Nephron (organoid): ENCODE measurements around the gene COL15A1.

Source experiments
- H3K27ac Mint-ChIP-seq, 3 experiments: 2 replicates each; pipeline ENCODE4 v1.8.0; 2020; ENCODE audit warnings: mixed read lengths in 3 of 3, mild to moderate bottlenecking in 2 of 3, moderate library complexity in 1 of 3
- H3K27me3 Mint-ChIP-seq: 2 replicates; pipeline ENCODE4 v1.8.0; 2021; ENCODE audit warnings: low read depth, mild to moderate bottlenecking, moderate library complexity, mixed read lengths
- H3K36me3 Mint-ChIP-seq: 2 replicates; pipeline ENCODE4 v1.8.0; 2020; ENCODE audit warnings: low read depth, mixed read lengths
- H3K4me1 Mint-ChIP-seq: 2 replicates; pipeline ENCODE4 v1.8.0; 2020; ENCODE audit warnings: mixed read lengths
- H3K4me3 Mint-ChIP-seq, 3 experiments: 2 replicates each; pipeline ENCODE4 v1.8.0; 2020; ENCODE audit warnings: mild to moderate bottlenecking in 3 of 3, mixed read lengths in 3 of 3, moderate library complexity in 2 of 3
- H3K9me3 Mint-ChIP-seq: 2 replicates; pipeline ENCODE4 v1.8.0; 2020; ENCODE audit warnings: mixed read lengths
- CTCF ChIP-seq, 3 experiments: fragments of 200-600 bp; sonication (generic); IDR thresholded peaks; one replicate each; pipeline ENCODE4 v1.5.0; 2021; ENCODE audit warnings: antibody characterized with exemption in 3 of 3; ENCODE audit not compliant: unreplicated experiment in 3 of 3

COL15A1 gene

GRCh38 chr9:98999152-98999525 lies 55.4 kb downstream of the COL15A1 start:
- peaks cover 17% of the 10 kb centered on the region for H3K27me3 Mint-ChIP-seq
- H3K36me3 Mint-ChIP-seq = no peaks in the 10 kb centered on the region
- no peak overlapping the region for H3K4me3 Mint-ChIP-seq
- H3K4me1 Mint-ChIP-seq = peaks cover 36% of the 10 kb centered on the region
- no peaks in the 10 kb centered on the region for H3K9me3 Mint-ChIP-seq
- TF ChIP-seq CTCF (IDR thresholded peaks at IDR 0.05; ENCODE audit: unreplicated experiment in 3 of 3) = peak in 1 of 3 experiments; percentile 26
- H3K27ac Mint-ChIP-seq = peak overlapping the region; percentile 67 to 93 (median 78)

GRCh38 chr9:99000476-99001395 lies 57.0 kb downstream of the COL15A1 start:
- H3K27ac Mint-ChIP-seq = peak overlapping the region in 1 of 3 experiments; percentile 64
- H3K36me3 Mint-ChIP-seq = no peaks in the 10 kb centered on the region
- H3K4me1 Mint-ChIP-seq = peaks cover 31% of the 10 kb centered on the region
- no peak overlapping the region for H3K4me3 Mint-ChIP-seq
- H3K9me3 Mint-ChIP-seq = no peaks in the 10 kb centered on the region
- peak; percentile 64 to 68 (median 64) for TF ChIP-seq CTCF (IDR thresholded peaks at IDR 0.05; ENCODE audit: unreplicated experiment in 3 of 3)
- H3K27me3 Mint-ChIP-seq = peaks cover 14% of the 10 kb centered on the region

GRCh38 chr9:99001892-99002291 lies 58.2 kb downstream of the COL15A1 start:
- H3K27me3 Mint-ChIP-seq = peaks cover 12% of the 10 kb centered on the region
- H3K4me3 Mint-ChIP-seq = no peak overlapping the region
- no peaks in the 10 kb centered on the region for H3K36me3 Mint-ChIP-seq
- no peak for TF ChIP-seq CTCF (IDR thresholded peaks at IDR 0.05; ENCODE audit: unreplicated experiment in 3 of 3)
- H3K27ac Mint-ChIP-seq = no peak overlapping the region
- H3K4me1 Mint-ChIP-seq = peaks cover 29% of the 10 kb centered on the region
- no peaks in the 10 kb centered on the region for H3K9me3 Mint-ChIP-seq

- no peaks in the 10 kb centered on the region for H3K36me3 Mint-ChIP-seq
- no peak overlapping the region for H3K4me3 Mint-ChIP-seq
- H3K27me3 Mint-ChIP-seq = peaks cover 10% of the 10 kb centered on the region
- no peaks in the 10 kb centered on the region for H3K9me3 Mint-ChIP-seq
- TF ChIP-seq CTCF (IDR thresholded peaks at IDR 0.05; ENCODE audit: unreplicated experiment in 3 of 3) = no peak
- no peak overlapping the region for H3K27ac Mint-ChIP-seq
- peaks cover 25% of the 10 kb centered on the region for H3K4me1 Mint-ChIP-seq
These were observed 59.0 kb downstream of the COL15A1 start for GRCh38 chr9:99002706-99003105.

GRCh38 chr9:99003308-99003707 lies 59.6 kb downstream of the COL15A1 start:
- no peak overlapping the region for H3K27ac Mint-ChIP-seq
- H3K4me3 Mint-ChIP-seq = no peak overlapping the region
- H3K36me3 Mint-ChIP-seq = no peaks in the 10 kb centered on the region
- peaks cover 10% of the 10 kb centered on the region for H3K27me3 Mint-ChIP-seq
- no peak for TF ChIP-seq CTCF (IDR thresholded peaks at IDR 0.05; ENCODE audit: unreplicated experiment in 3 of 3)
- no peaks in the 10 kb centered on the region for H3K9me3 Mint-ChIP-seq
- H3K4me1 Mint-ChIP-seq = peaks cover 19% of the 10 kb centered on the region

- no peaks in the 10 kb centered on the region for H3K9me3 Mint-ChIP-seq
- H3K4me3 Mint-ChIP-seq = no peak overlapping the region
- H3K36me3 Mint-ChIP-seq = no peaks in the 10 kb centered on the region
- H3K27me3 Mint-ChIP-seq = peaks cover 10% of the 10 kb centered on the region
- peaks cover 11% of the 10 kb centered on the region for H3K4me1 Mint-ChIP-seq
- TF ChIP-seq CTCF (IDR thresholded peaks at IDR 0.05; ENCODE audit: unreplicated experiment in 3 of 3) = no peak
- H3K27ac Mint-ChIP-seq = no peak overlapping the region
These were observed 60.4 kb downstream of the COL15A1 start for GRCh38 chr9:99004115-99004514.
